Measurements from ENCODE around the gene E2F4.

DNA sequence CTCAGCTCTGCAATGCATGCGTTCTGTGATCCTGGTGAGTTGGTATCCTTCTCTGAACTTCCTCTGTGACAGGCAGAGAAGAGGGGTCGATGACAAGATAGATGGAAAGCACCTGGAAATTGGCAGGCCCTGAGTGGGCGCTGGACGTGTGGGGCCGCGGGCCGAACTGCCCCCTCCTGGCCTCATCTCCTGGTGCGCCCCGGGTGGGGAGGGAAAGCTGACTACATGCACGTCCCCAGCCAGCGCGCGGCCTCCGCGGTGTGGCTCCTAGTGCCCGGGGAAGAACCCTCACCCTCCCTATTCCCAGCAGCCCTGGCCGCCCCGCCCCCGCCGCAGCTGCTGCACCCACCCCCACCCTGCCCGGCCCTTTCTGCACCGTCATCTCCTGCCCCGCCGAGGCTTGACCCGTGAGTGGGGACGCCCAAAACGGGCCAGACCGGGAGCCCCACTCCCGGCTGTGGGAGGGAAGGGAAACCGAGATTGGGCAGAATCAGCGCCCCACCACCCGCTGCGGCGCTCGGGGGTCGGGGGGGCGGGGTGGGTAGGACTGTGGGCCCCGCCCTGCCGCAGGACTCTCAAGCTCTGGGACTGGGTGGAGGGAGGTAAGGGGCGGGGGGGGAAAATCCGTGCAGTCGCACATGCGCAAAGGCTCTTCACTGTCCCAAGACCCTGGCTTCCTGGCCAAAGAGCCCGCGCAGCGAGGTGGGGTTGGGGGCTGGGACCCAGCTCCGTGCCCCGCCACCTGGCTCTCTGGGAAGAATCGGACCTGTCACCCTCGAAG is 21.6 kb upstream of the E2F4 start, which contains the start of gene NOL3:
- TF ChIP-seq, protein P1, sequence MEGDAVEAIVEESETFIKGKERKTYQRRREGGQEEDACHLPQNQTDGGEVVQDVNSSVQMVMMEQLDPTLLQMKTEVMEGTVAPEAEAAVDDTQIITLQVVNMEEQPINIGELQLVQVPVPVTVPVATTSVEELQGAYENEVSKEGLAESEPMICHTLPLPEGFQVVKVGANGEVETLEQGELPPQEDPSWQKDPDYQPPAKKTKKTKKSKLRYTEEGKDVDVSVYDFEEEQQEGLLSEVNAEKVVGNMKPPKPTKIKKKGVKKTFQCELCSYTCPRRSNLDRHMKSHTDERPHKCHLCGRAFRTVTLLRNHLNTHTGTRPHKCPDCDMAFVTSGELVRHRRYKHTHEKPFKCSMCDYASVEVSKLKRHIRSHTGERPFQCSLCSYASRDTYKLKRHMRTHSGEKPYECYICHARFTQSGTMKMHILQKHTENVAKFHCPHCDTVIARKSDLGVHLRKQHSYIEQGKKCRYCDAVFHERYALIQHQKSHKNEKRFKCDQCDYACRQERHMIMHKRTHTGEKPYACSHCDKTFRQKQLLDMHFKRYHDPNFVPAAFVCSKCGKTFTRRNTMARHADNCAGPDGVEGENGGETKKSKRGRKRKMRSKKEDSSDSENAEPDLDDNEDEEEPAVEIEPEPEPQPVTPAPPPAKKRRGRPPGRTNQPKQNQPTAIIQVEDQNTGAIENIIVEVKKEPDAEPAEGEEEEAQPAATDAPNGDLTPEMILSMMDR (IDR thresholded peaks at IDR 0.05): no peak
- TF ChIP-seq EZH2phosphoT487 (IDR thresholded peaks at IDR 0.05): no peak

All from neural progenitor cell (in vitro differentiated cells).